DND-41 (cell line): ENCODE measurements around the gene SCGB3A1.

Experiments used
- ATAC-seq: fragments of 200-7000 bp; cut with Tn5 transposase; 3 replicates; pipeline ENCODE4 v1.9.1; 2021; ENCODE audit warnings: low read depth; ENCODE audit not compliant: insufficient read depth
- DNase-seq: peaks from one replicate; pipeline ENCODE4 v3.0.0-alpha.2; 2020
- H2AFZ ChIP-seq: 2 replicates; pipeline ENCODE4 v1.6.0; 2012; ENCODE audit warnings: low read depth, low read length
- H3K27ac ChIP-seq: 2 replicates; pipeline ENCODE4 v1.5.1; 2012; ENCODE audit warnings: low read length, inconsistent platforms
- H3K27me3 ChIP-seq: fragments of 200-600 bp; sonication (generic); 2 replicates; pipeline ENCODE4 v1.6.0; 2012; ENCODE audit warnings: low read length, mild to moderate bottlenecking, inconsistent platforms; ENCODE audit not compliant: insufficient read depth, poor library complexity
- H3K36me3 ChIP-seq: 2 replicates; pipeline ENCODE4 v1.5.1; 2012; ENCODE audit warnings: low read length, inconsistent platforms; ENCODE audit not compliant: insufficient read depth
- H3K4me1 ChIP-seq: 2 replicates; pipeline ENCODE4 v1.5.1; 2012; ENCODE audit warnings: mild to moderate bottlenecking, low read length; ENCODE audit not compliant: insufficient read depth
- H3K4me2 ChIP-seq: 2 replicates; pipeline ENCODE4 v1.6.0; 2012; ENCODE audit warnings: mild to moderate bottlenecking, moderate library complexity, low read length, inconsistent platforms; ENCODE audit not compliant: insufficient read depth
- H3K4me3 ChIP-seq, 2 experiments: fragments of 200-600 bp in 1 of 2; shearing (Covaris generic) in 1 of 2; 2 replicates each; pipeline ENCODE4 v1.5.1; 2012 to 2016; ENCODE audit warnings: inconsistent platforms in 2 of 2, low read length in 2 of 2, mild to moderate bottlenecking in 2 of 2, low read depth in 1 of 2, moderate library complexity in 1 of 2
- H3K79me2 ChIP-seq: 2 replicates; pipeline ENCODE4 v1.6.0; 2012; ENCODE audit warnings: low read length, inconsistent platforms; ENCODE audit not compliant: insufficient read depth
- H3K9ac ChIP-seq: 2 replicates; pipeline ENCODE4 v1.6.0; 2012; ENCODE audit warnings: low read depth, mild to moderate bottlenecking, inconsistent platforms, low read length, moderate library complexity
- H3K9me3 ChIP-seq: 2 replicates; pipeline ENCODE4 v1.5.1; 2012; ENCODE audit warnings: low read length, moderate library complexity, mild to moderate bottlenecking, inconsistent platforms; ENCODE audit not compliant: insufficient read depth, severe bottlenecking
- H4K20me1 ChIP-seq: 2 replicates; pipeline ENCODE4 v1.6.0; 2012; ENCODE audit warnings: low read length; ENCODE audit not compliant: insufficient read depth
- CTCF ChIP-seq: IDR thresholded peaks from 2 replicates; pipeline ENCODE4 v1.5.1; 2012; ENCODE audit warnings: borderline replicate concordance, low read length, moderate library complexity, mild to moderate bottlenecking; ENCODE audit not compliant: poor library complexity, severe bottlenecking; ENCODE audit errors: extremely low read depth
- EZH2 ChIP-seq: IDR thresholded peaks from 3 replicates; pipeline ENCODE4 v1.6.1; 2012; ENCODE audit warnings: borderline replicate concordance, low read depth, mild to moderate bottlenecking, moderate library complexity, low read length, inconsistent platforms; ENCODE audit not compliant: severe bottlenecking

The SCGB3A1 gene

GRCh38 chr5:180575571-180575970, 15.7 kb downstream of the SCGB3A1 start:
- no peak for ATAC-seq
- Histone ChIP-seq H3K4me2 (no peak overlapping the region), H4K20me1 (no peaks in the 10 kb centered on the region), H3K4me3 (no peak overlapping the region), H3K27ac (no peak overlapping the region), H3K9me3 (no peaks in the 10 kb centered on the region), H3K27me3 (no peaks in the 10 kb centered on the region), H3K79me2 (no peaks in the 10 kb centered on the region), H3K9ac (no peak overlapping the region), H3K4me1 (no peaks in the 10 kb centered on the region), H2AFZ (no peak overlapping the region), H3K36me3 (peaks cover 72% of the 10 kb centered on the region)
- DNase-seq: no peak
- no peak for TF ChIP-seq CTCF
- TF ChIP-seq EZH2: no peak

- TF ChIP-seq CTCF (no peak), EZH2 (no peak)
- Histone ChIP-seq H4K20me1 (no peaks in the 10 kb centered on the region), H2AFZ (no peak overlapping the region), H3K79me2 (peaks cover 8% of the 10 kb centered on the region; the same call in 1 of the 2 replicates), H3K9me3 (no peaks in the 10 kb centered on the region), H3K27ac (no peak overlapping the region), H3K4me1 (0 out of 2 replicates have a peak, but pooled peaks cover 1% of the 10 kb centered on the region), H3K27me3 (no peaks in the 10 kb centered on the region), H3K9ac (no peak overlapping the region), H3K4me3 (no peak overlapping the region), H3K4me2 (no peak overlapping the region), H3K36me3 (peaks cover 96% of the 10 kb centered on the region)
- ATAC-seq (no peak), DNase-seq (no peak)
Measured at GRCh38 chr5:180568914-180569313, 22.4 kb downstream of the SCGB3A1 start.

- H2AFZ ChIP-seq: no peak overlapping the region
- H3K27ac ChIP-seq: no peak overlapping the region
- no peak overlapping the region for H3K9ac ChIP-seq
- DNase-seq (no peak), ATAC-seq (no peak)
- H3K4me1 ChIP-seq: peaks cover 39% of the 10 kb centered on the region
- peaks cover 80% of the 10 kb centered on the region for H3K36me3 ChIP-seq
- no peak overlapping the region for H3K4me2 ChIP-seq
- TF ChIP-seq CTCF (no peak), EZH2 (no peak)
- H3K9me3 ChIP-seq: no peaks in the 10 kb centered on the region
- peaks cover 41% of the 10 kb centered on the region for H3K79me2 ChIP-seq
- H3K4me3 ChIP-seq: no peak overlapping the region
- 0 out of 2 replicates have a peak, but pooled peaks cover 3% of the 10 kb centered on the region for H4K20me1 ChIP-seq
- no peaks in the 10 kb centered on the region for H3K27me3 ChIP-seq
Measured at GRCh38 chr5:180563994-180564393, 27.3 kb downstream of the SCGB3A1 start.

- Histone ChIP-seq H3K9me3 (no peaks in the 10 kb centered on the region), H3K9ac (no peak overlapping the region), H4K20me1 (peaks cover 7% of the 10 kb centered on the region; the same call in 1 of the 2 replicates), H3K4me2 (no peak overlapping the region), H3K79me2 (peaks cover 74% of the 10 kb centered on the region), H3K4me1 (peaks cover 31% of the 10 kb centered on the region), H3K27me3 (no peaks in the 10 kb centered on the region), H3K36me3 (peaks cover 78% of the 10 kb centered on the region), H3K4me3 (no peak overlapping the region), H2AFZ (no peak overlapping the region), H3K27ac (no peak overlapping the region)
- DNase-seq: no peak
- TF ChIP-seq EZH2 (no peak), CTCF (no peak)
- ATAC-seq: no peak
Measured at GRCh38 chr5:180558232-180558631, 33.1 kb downstream of the SCGB3A1 start.
